ENCODE measurements around the gene P2RX3.
A peak's percentile ranks its signal among the peaks of the same experiment; 100 is the strongest.
"Not testable (repeated sequence)": the region's sequence is repeated elsewhere in the genome, so short reads cannot be mapped to it uniquely, and the experiment has no call there.

The P2RX3 gene

DNA sequence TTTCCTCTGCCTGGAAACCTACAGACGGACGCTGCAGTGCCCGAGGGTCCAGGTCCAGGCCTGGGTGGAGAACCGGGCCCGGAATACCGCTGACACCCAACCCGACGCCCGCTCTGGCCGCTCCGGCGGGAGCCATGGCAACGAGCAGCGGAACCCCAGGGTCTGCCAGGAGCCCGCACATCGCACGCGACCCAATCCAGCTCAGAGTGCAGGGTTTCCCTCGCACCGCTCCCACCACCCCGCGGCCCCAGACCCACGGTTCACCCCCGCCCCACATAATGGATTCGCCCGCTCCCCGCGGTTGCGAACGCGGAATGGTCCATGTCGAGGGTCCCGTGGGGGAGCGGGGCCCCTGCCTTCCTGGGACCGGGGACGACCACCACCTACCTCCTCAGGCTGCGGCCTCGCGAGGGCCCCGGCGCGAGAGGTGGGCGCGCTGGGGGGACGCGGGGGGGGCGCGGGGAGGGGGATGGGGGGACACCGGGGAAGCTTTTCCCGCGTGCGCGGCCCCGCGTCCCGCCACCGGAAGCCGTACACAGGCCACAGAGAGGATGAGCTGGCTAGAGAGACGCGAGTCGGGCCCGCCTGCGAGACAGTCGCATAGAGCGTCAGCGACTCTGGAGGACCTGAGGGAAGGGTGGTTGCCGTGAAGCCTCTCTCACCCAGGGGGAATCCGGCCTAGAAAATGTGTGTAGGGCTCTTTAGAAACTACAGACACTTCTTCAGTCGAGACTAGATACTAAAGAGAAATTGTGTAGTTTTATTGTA is 2.6 kb upstream of the P2RX3 start, which contains the start of gene SSRP1:
Gene SSRP1, minus strand, starts transcription at position 550 of the 768 bp plus-strand sequence. CDS start 771 bp downstream, outside the sequence.
- DNase-seq (ENCODE audit: low read depth): peak; percentile 85
- TF ChIP-seq, protein P1, sequence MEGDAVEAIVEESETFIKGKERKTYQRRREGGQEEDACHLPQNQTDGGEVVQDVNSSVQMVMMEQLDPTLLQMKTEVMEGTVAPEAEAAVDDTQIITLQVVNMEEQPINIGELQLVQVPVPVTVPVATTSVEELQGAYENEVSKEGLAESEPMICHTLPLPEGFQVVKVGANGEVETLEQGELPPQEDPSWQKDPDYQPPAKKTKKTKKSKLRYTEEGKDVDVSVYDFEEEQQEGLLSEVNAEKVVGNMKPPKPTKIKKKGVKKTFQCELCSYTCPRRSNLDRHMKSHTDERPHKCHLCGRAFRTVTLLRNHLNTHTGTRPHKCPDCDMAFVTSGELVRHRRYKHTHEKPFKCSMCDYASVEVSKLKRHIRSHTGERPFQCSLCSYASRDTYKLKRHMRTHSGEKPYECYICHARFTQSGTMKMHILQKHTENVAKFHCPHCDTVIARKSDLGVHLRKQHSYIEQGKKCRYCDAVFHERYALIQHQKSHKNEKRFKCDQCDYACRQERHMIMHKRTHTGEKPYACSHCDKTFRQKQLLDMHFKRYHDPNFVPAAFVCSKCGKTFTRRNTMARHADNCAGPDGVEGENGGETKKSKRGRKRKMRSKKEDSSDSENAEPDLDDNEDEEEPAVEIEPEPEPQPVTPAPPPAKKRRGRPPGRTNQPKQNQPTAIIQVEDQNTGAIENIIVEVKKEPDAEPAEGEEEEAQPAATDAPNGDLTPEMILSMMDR (IDR thresholded peaks at IDR 0.05; ENCODE audit: insufficient read depth, low read depth, low read length, missing control alignments): no peak
- H3K4me3 ChIP-seq (ENCODE audit: low read length): peak within 1 kb of the TSS; percentile 80

DNA sequence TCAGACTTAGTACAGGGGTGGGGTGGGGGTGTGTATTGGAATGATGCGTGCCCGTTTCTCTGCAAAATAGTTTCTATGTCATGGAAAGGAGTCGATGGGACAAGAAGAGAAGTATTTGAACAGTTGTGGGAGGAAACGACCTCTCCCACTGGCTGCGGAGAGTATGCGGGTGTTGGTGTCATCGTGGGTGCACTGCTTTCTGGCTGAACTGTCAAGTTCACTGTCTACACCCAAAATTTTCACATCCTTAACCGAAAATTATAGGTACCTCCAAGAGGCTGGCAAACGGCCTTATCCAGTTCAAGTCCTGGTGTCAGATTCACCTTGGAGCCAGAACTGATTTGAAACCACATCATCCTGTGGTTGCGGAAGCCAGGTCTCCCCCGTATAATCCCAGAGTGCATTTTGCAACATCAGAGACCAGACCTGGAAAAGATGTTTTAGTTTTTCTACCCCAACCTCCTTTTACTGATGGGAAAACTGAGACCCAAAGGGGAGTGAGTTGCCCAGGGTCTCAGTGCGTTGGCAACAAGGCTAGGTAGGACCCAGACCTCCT is 2.0 kb upstream of the P2RX3 start:
- H3K4me3 ChIP-seq (ENCODE audit: low read length): peak overlapping the region; percentile 80
- no peak for DNase-seq (ENCODE audit: low read depth)
- TF ChIP-seq, protein P1 (IDR thresholded peaks at IDR 0.05; ENCODE audit: insufficient read depth, low read depth, low read length, missing control alignments): no peak

GRCh38 chr11:57336856-57337255 is 1.3 kb upstream of the P2RX3 start:
- not testable (repeated sequence) for DNase-seq (ENCODE audit: low read depth); H3K4me3 ChIP-seq (ENCODE audit: low read length)

GRCh38 chr11:57339328-57339727 is 1.2 kb downstream of the P2RX3 start:
- TF ChIP-seq, protein P1 (IDR thresholded peaks at IDR 0.05; ENCODE audit: insufficient read depth, low read depth, low read length, missing control alignments): no peak
- DNase-seq (ENCODE audit: low read depth): no peak

GRCh38 chr11:57340039-57340615 is 2.0 kb downstream of the P2RX3 start:
- peak; percentile 38 for DNase-seq (ENCODE audit: low read depth)
- TF ChIP-seq, protein P1 (IDR thresholded peaks at IDR 0.05; ENCODE audit: insufficient read depth, low read depth, low read length, missing control alignments): no peak
- H3K4me3 ChIP-seq (ENCODE audit: low read length): no peak overlapping the region

More at GRCh38 chr11:57339328-57339727, 1.2 kb downstream of the P2RX3 start:
- H3K4me3 ChIP-seq (ENCODE audit: low read length): no peak overlapping the region

GRCh38 chr11:57341250-57341808 is 3.2 kb downstream of the P2RX3 start:
- no peak for DNase-seq (ENCODE audit: low read depth)
- no peak overlapping the region for H3K4me3 ChIP-seq (ENCODE audit: low read length)
- TF ChIP-seq, protein P1 (IDR thresholded peaks at IDR 0.05; ENCODE audit: insufficient read depth, low read depth, low read length, missing control alignments): no peak

DNA sequence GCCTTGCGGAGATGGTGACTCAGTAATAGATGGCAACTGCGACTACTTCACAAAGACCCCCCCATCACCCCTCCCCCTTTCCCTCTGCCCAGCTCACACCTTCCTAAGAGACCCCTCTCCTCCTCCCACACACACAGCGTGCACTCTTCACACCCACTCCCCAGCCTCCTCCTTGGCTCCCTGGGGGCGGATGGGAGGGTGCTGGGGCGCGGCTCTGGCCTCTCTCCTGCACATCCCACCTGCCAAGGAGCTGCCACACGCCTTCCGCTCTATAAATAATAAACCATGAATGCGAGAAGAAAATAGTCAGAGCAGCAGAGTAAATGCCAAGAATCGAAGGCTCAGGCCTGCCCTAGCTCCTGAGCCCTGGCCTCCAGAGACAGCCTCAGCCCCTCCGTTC is 4.5 kb downstream of the P2RX3 start:
- DNase-seq (ENCODE audit: low read depth): no peak
- TF ChIP-seq, protein P1 (IDR thresholded peaks at IDR 0.05; ENCODE audit: insufficient read depth, low read depth, low read length, missing control alignments): no peak
- no peak overlapping the region for H3K4me3 ChIP-seq (ENCODE audit: low read length)
